Prostate gland (tissue), 2 donors: ENCODE measurements around the gene PLIN5. TPM values are rescaled to one million over a fixed set of nuclear protein-coding genes. Genes with fewer than 3 reads are reported as not detected.

Experiments
- DNase-seq: peaks from one replicate; pipeline ENCODE4 v3.0.0-alpha.2; 2019; ENCODE audit warnings: low spot score
- H3K27ac ChIP-seq, 2 donors: fragments of 200-600 bp; sonication (generic); 2 replicates each; pipeline ENCODE4 v1.5.1; 2017 to 2019
- H3K27me3 ChIP-seq: fragments of 200-600 bp; sonication (generic); replicated peaks from 2 replicates; pipeline ENCODE4 v1.5.1; 2019; ENCODE audit not compliant: insufficient read depth
- H3K36me3 ChIP-seq, 2 donors: fragments of 200-600 bp; sonication (generic); 1 replicate in 1 of 2; 2 replicates in 1 of 2; pipeline versions ENCODE4 v1.5.1 to v1.8.1; 2017 to 2019
- H3K4me1 ChIP-seq: fragments of 200-600 bp; sonication (generic); replicated peaks from 2 replicates; pipeline ENCODE4 v1.5.1; 2019
- H3K4me3 ChIP-seq, 2 donors: fragments of 200-600 bp; sonication (generic); 2 replicates each; pipeline ENCODE4 v1.5.1; 2017 to 2019
- H3K9me3 ChIP-seq: fragments of 200-600 bp; sonication (generic); 2 replicates; pipeline ENCODE4 v1.5.1; 2017
- CTCF ChIP-seq, 4 experiments: fragments of 200-600 bp in 2 of 4; fragments of 450-650 bp in 2 of 4; sonication (generic) in 2 of 4; IDR thresholded peaks; 1 replicate in 3 of 4; 2 replicates in 1 of 4; pipeline ENCODE4 v1.5.1; 2016 to 2019; ENCODE audit warnings: antibody characterized with exemption in 4 of 4, mild to moderate bottlenecking in 2 of 4, moderate library complexity in 2 of 4
- POLR2A ChIP-seq: fragments of 450-650 bp; IDR thresholded peaks from one replicate; pipeline ENCODE4 v1.6.1; 2016; ENCODE audit warnings: antibody characterized with exemption, mild to moderate bottlenecking
- POLR2AphosphoS5 ChIP-seq: sonication (generic); formaldehyde crosslinking; IDR thresholded peaks from one replicate; pipeline ENCODE4 v1.6.1; 2017; ENCODE audit warnings: antibody characterized with exemption
- WGBS: methylation state at CpG from one replicate; pipeline ENCODE4 v1.1.5; 2018; 5-methylcytosine and 5-hydroxymethylcytosine counted together
- intact Hi-C: fragments of 100-400 bp; cut with DNase I; formaldehyde crosslinking; loops from one replicate; pipeline ENCODE4 v1.14.2; 2022
- total RNA-seq, 2 donors: library from RNA; depleted of rRNA; stranded (reverse); fragments of >200 nt; gene quantifications; one replicate each; pipeline ENCODE4 v1.1.0, GENCODE V29; 2016

The PLIN5 gene
- total RNA-seq, 2 donors from 2014 or later, result 23.2 to 26.8 TPM

- no peaks in the 10 kb centered on the region for H3K4me1 ChIP-seq
- no peak for TF ChIP-seq CTCF (IDR thresholded peaks at IDR 0.05)
- no peak for TF ChIP-seq POLR2A
- no peak for TF ChIP-seq POLR2AphosphoS5
- no peak overlapping the region for H3K27ac ChIP-seq
- no peaks in the 10 kb centered on the region for H3K27me3 ChIP-seq
- intact Hi-C loops, result no loop called here
- H3K9me3 ChIP-seq, result no peaks in the 10 kb centered on the region
- peaks cover 3 to 9% of the 10 kb centered on the region in 2 donors for H3K36me3 ChIP-seq
- no peak overlapping the region for H3K4me3 ChIP-seq
- no peak for DNase-seq
- 90% methylated on average over 25 of the region's 25 CpGs for WGBS
Measured at GRCh38 chr19:4501691-4502090, 33.3 kb downstream of the PLIN5 start.

GRCh38 chr19:4500841-4501591, 34.0 kb downstream of the PLIN5 start:
- WGBS, result 90% methylated on average over 28 of the region's 29 CpGs
- Histone ChIP-seq H3K27ac (no peak overlapping the region), H3K4me1 (no peaks in the 10 kb centered on the region), H3K27me3 (no peaks in the 10 kb centered on the region), H3K9me3 (no peaks in the 10 kb centered on the region), H3K36me3 (peaks cover 3 to 16% of the 10 kb centered on the region in 2 donors), H3K4me3 (no peak overlapping the region)
- intact Hi-C loops, result no loop called here
- TF ChIP-seq POLR2AphosphoS5 (no peak), POLR2A (no peak), CTCF (IDR thresholded peaks at IDR 0.05) (no peak)
- no peak for DNase-seq

GRCh38 chr19:4499855-4500254, 35.2 kb downstream of the PLIN5 start:
- Histone ChIP-seq H3K27me3 (no peaks in the 10 kb centered on the region), H3K27ac (no peak overlapping the region), H3K4me1 (no peaks in the 10 kb centered on the region), H3K4me3 (no peak overlapping the region), H3K36me3 (peaks cover 3 to 19% of the 10 kb centered on the region in 2 donors), H3K9me3 (no peaks in the 10 kb centered on the region)
- TF ChIP-seq CTCF (IDR thresholded peaks at IDR 0.05) (no peak), POLR2A (no peak), POLR2AphosphoS5 (no peak)
- DNase-seq, result no peak
- intact Hi-C loops, result no loop called here
- 85% methylated on average over 15 of the region's 15 CpGs for WGBS

GRCh38 chr19:4499318-4499717, 35.7 kb downstream of the PLIN5 start:
- no peaks in the 10 kb centered on the region for H3K27me3 ChIP-seq
- no peaks in the 10 kb centered on the region for H3K4me1 ChIP-seq
- no peak for DNase-seq
- 92% methylated on average over 23 of the region's 23 CpGs for WGBS
- no peaks in the 10 kb centered on the region for H3K9me3 ChIP-seq
- intact Hi-C loops, result no loop called here
- no peak overlapping the region for H3K4me3 ChIP-seq
- no peak overlapping the region for H3K27ac ChIP-seq
- peaks cover 3 to 23% of the 10 kb centered on the region in 2 donors for H3K36me3 ChIP-seq
- TF ChIP-seq POLR2AphosphoS5 (no peak), CTCF (IDR thresholded peaks at IDR 0.05) (no peak), POLR2A (no peak)

- 92% methylated on average over 12 of the region's 12 CpGs for WGBS
- Histone ChIP-seq H3K27ac (no peak overlapping the region), H3K27me3 (no peaks in the 10 kb centered on the region), H3K9me3 (no peaks in the 10 kb centered on the region), H3K4me1 (no peaks in the 10 kb centered on the region), H3K4me3 (no peak overlapping the region), H3K36me3 (peaks cover 8 to 29% of the 10 kb centered on the region in 2 donors)
- no peak for DNase-seq
- TF ChIP-seq CTCF (IDR thresholded peaks at IDR 0.05), result no peak
- TF ChIP-seq POLR2A, result no peak
- TF ChIP-seq POLR2AphosphoS5, result no peak
- intact Hi-C loops, result no loop called here
Measured at GRCh38 chr19:4498694-4499093, 36.3 kb downstream of the PLIN5 start.
